NB4 (cell line): ENCODE results near the gene PIK3C2G.

Experiments used
- MYC ChIP-seq: IDR thresholded peaks from 2 replicates; pipeline ENCODE4 v1.6.1; 2011; ENCODE audit warnings: low read depth, low read length
- POLR2A ChIP-seq: IDR thresholded peaks from 2 replicates; pipeline ENCODE4 v1.6.1; 2011; ENCODE audit warnings: mild to moderate bottlenecking; ENCODE audit not compliant: insufficient read length; ENCODE audit errors: extremely low read depth
- TF ChIP-seq, protein P1 (sequence below): IDR thresholded peaks from one replicate; pipeline ENCODE4 v1.5.1; 2012; ENCODE audit warnings: low read depth, low read length
- TF ChIP-seq, protein P2 (sequence below): IDR thresholded peaks from 2 replicates; pipeline ENCODE4 v1.6.1; 2011; ENCODE audit warnings: low read depth, low read length

DNA sequence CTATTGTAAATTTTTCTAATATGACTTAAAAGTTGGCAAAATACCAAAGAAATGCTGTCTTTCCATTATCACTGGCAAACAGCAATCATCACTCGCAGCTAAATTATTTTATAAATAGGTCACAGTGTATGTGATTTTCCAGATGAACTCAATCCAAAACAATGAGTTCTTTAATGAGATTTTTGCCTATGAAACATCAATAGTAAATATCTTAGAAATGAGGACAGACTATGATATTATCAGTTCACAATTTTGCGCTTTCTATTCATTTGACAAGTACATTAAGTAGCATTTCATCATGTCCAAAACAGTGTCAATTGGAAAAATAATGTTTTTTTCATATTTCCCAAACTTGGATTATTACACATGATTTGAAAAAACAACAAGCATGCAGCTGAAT is 65.7 kb downstream of the PIK3C2G start:
- TF ChIP-seq, protein P1, sequence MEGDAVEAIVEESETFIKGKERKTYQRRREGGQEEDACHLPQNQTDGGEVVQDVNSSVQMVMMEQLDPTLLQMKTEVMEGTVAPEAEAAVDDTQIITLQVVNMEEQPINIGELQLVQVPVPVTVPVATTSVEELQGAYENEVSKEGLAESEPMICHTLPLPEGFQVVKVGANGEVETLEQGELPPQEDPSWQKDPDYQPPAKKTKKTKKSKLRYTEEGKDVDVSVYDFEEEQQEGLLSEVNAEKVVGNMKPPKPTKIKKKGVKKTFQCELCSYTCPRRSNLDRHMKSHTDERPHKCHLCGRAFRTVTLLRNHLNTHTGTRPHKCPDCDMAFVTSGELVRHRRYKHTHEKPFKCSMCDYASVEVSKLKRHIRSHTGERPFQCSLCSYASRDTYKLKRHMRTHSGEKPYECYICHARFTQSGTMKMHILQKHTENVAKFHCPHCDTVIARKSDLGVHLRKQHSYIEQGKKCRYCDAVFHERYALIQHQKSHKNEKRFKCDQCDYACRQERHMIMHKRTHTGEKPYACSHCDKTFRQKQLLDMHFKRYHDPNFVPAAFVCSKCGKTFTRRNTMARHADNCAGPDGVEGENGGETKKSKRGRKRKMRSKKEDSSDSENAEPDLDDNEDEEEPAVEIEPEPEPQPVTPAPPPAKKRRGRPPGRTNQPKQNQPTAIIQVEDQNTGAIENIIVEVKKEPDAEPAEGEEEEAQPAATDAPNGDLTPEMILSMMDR = no peak
- TF ChIP-seq POLR2A (no peak), MYC (no peak)
- TF ChIP-seq, protein P2, sequence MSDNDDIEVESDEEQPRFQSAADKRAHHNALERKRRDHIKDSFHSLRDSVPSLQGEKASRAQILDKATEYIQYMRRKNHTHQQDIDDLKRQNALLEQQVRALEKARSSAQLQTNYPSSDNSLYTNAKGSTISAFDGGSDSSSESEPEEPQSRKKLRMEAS = no peak
